Measurements from ENCODE around the gene PARP2. TPM values are rescaled to one million over a fixed set of nuclear protein-coding genes. Genes with fewer than 3 reads are reported as not detected.

PARP2 gene, protein sequence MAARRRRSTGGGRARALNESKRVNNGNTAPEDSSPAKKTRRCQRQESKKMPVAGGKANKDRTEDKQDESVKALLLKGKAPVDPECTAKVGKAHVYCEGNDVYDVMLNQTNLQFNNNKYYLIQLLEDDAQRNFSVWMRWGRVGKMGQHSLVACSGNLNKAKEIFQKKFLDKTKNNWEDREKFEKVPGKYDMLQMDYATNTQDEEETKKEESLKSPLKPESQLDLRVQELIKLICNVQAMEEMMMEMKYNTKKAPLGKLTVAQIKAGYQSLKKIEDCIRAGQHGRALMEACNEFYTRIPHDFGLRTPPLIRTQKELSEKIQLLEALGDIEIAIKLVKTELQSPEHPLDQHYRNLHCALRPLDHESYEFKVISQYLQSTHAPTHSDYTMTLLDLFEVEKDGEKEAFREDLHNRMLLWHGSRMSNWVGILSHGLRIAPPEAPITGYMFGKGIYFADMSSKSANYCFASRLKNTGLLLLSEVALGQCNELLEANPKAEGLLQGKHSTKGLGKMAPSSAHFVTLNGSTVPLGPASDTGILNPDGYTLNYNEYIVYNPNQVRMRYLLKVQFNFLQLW
- total RNA-seq: 10 to 100 TPM; 36.1 to 63.7 TPM
- polyA plus RNA-seq (2013, experiment 1 of 2): 55.1 TPM
- polyA plus RNA-seq (2013, experiment 2 of 2): 51.5 TPM
- long read RNA-seq, experiment 1, transcript PARP2-202 (16 exons, 1,881 nt): major isoform, 6 of 19 reads
- long read RNA-seq, experiment 1, partial matches to known transcripts: 6 of 19 reads
- long read RNA-seq, experiment 1, other reads (novel, unspliced or antisense): 5 of 19 reads
- long read RNA-seq, experiment 2, transcript PARP2-202 (16 exons, 1,881 nt): major isoform, 65 of 86 reads
- long read RNA-seq, experiment 2, partial matches to known transcripts: 3 of 86 reads
- long read RNA-seq, experiment 2, other reads (novel, unspliced or antisense): 17 of 86 reads
- long read RNA-seq, experiment 3, transcript PARP2-202 (16 exons, 1,881 nt): major isoform, 118 of 157 reads
- long read RNA-seq, experiment 3, partial matches to known transcripts: 12 of 157 reads
- long read RNA-seq, experiment 3, other reads (novel, unspliced or antisense): 25 of 157 reads
- long read RNA-seq, experiment 4, transcript PARP2-202 (16 exons, 1,881 nt): major isoform, 92 of 145 reads
- long read RNA-seq, experiment 4, partial matches to known transcripts: 19 of 145 reads
- long read RNA-seq, experiment 4, other reads (novel, unspliced or antisense): 34 of 145 reads

DNA sequence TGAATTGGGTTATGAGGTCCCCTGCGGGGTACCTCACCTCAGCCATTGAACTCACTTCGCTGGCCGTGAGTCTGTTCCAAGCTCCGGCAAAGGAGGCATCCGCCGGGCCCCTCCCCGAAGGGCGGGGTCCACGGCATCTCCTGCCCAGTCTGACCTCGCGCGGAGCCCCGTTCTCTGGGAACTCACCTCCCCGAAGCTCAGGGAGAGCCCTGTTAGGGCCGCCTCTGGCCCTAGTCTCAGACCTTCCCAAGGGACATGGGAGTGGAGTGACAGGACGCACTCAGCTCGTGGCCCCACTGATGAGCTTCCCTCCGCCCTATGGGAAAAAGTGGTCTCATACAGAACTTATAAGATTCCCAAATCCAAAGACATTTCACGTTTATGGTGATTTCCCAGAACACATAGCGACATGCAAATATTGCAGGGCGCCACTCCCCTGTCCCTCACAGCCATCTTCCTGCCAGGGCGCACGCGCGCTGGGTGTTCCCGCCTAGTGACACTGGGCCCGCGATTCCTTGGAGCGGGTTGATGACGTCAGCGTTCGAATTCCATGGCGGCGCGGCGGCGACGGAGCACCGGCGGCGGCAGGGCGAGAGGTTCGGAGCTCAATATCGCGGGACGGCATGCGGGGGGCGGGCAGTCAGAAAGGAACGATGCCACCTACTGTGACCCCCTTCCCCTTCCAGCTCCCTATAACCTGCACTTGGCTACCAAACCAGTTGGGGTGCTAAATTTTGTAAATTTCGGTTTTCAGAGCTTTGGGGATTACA, at the start of gene PARP2:
Gene PARP2 (plus strand): TSS at position 544 of the 770 bp plus-strand sequence. CDS start 7 bp downstream, at position 551.
- WGBS, 2 experiments (ENCODE audit: insufficient coverage in 1 of 2, insufficient read length in 1 of 2): 0 to 8% methylated on average over 5 to 50 of the region's 50 CpGs
- H3K27ac Mint-ChIP-seq: peak within 1 kb of the TSS; percentile 99
- H3K27me3 Mint-ChIP-seq (ENCODE audit: insufficient read depth): no peaks in the 10 kb centered on the region
- TF ChIP-seq, protein P1, sequence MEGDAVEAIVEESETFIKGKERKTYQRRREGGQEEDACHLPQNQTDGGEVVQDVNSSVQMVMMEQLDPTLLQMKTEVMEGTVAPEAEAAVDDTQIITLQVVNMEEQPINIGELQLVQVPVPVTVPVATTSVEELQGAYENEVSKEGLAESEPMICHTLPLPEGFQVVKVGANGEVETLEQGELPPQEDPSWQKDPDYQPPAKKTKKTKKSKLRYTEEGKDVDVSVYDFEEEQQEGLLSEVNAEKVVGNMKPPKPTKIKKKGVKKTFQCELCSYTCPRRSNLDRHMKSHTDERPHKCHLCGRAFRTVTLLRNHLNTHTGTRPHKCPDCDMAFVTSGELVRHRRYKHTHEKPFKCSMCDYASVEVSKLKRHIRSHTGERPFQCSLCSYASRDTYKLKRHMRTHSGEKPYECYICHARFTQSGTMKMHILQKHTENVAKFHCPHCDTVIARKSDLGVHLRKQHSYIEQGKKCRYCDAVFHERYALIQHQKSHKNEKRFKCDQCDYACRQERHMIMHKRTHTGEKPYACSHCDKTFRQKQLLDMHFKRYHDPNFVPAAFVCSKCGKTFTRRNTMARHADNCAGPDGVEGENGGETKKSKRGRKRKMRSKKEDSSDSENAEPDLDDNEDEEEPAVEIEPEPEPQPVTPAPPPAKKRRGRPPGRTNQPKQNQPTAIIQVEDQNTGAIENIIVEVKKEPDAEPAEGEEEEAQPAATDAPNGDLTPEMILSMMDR (conservative IDR thresholded peaks at IDR 0.05): no peak
- peak within 1 kb of the TSS; percentile 91 for H3K4me3 Mint-ChIP-seq
- H3K36me3 ChIP-seq (ENCODE audit: control insufficient read depth, insufficient read depth, low read length): peaks cover 32% of the 10 kb centered on the region
- peaks cover 28% of the 10 kb centered on the region for H3K36me3 Mint-ChIP-seq (ENCODE audit: low read depth)
- no peaks in the 10 kb centered on the region for H3K27me3 ChIP-seq (ENCODE audit: control insufficient read depth, insufficient read depth, low read length, poor library complexity, severe bottlenecking)
- H3K9ac ChIP-seq (ENCODE audit: extremely low read depth, low read length, poor library complexity, severe bottlenecking): peak within 1 kb of the TSS; percentile 95
- H3K4me3 ChIP-seq (ENCODE audit: low read length): peak within 1 kb of the TSS; percentile 100
- DNase-seq: peak; percentile 99
- no peaks in the 10 kb centered on the region for H3K9me3 Mint-ChIP-seq
- H3K4me1 Mint-ChIP-seq: peaks cover 4% of the 10 kb centered on the region
- peak within 1 kb of the TSS; percentile 96 for H3K27ac ChIP-seq (ENCODE audit: low read depth, low read length)
- no peaks in the 10 kb centered on the region for H3K4me1 ChIP-seq (ENCODE audit: control insufficient read depth, insufficient read depth, low read length)
- H3K9me3 ChIP-seq (ENCODE audit: control insufficient read depth, low read length): no peaks in the 10 kb centered on the region

DNA sequence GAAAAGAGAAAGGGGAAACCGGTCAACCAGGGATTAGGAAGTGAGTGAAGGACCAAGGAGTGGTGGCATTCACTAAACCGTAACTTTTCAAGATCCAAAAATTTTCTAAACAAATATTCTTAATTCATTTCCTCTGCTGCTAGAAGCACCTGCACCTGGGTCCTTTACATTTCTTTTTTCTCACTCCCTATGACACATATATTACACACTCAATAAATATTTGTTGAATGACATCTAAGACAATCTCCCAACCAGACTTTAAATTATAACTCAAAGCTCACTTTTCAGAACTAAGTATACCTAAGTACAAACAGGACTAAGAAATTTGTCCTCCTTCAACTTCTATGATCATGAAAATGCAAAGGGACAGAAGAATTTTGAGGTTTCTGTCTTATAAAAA, 48.8 kb upstream of the PARP2 start:
- Histone ChIP-seq H3K27ac (ENCODE audit: low read depth, low read length) (no peak overlapping the region), H3K36me3 (ENCODE audit: control insufficient read depth, insufficient read depth, low read length) (peaks cover 56% of the 10 kb centered on the region), H3K9ac (ENCODE audit: extremely low read depth, low read length, poor library complexity, severe bottlenecking) (no peak overlapping the region), H3K27me3 (ENCODE audit: control insufficient read depth, insufficient read depth, low read length, poor library complexity, severe bottlenecking) (no peaks in the 10 kb centered on the region), H3K4me1 (ENCODE audit: control insufficient read depth, insufficient read depth, low read length) (no peaks in the 10 kb centered on the region), H3K9me3 (ENCODE audit: control insufficient read depth, low read length) (no peaks in the 10 kb centered on the region), H3K4me3 (ENCODE audit: low read length) (no peak overlapping the region)
- Mint-ChIP-seq H3K27ac (no peak overlapping the region), H3K4me3 (no peak overlapping the region), H3K9me3 (no peaks in the 10 kb centered on the region), H3K27me3 (ENCODE audit: insufficient read depth) (no peaks in the 10 kb centered on the region), H3K36me3 (ENCODE audit: low read depth) (peaks cover 45% of the 10 kb centered on the region), H3K4me1 (no peaks in the 10 kb centered on the region)
- TF ChIP-seq, protein P1 (conservative IDR thresholded peaks at IDR 0.05): no peak
- 86 to 87% methylated on average over 1 to 2 of the region's 2 CpGs for WGBS, 2 experiments (ENCODE audit: insufficient coverage in 1 of 2, insufficient read length in 1 of 2)
- DNase-seq: no peak
